ENCODE results near the gene SLC35F4. TPM values are rescaled to one million over a fixed set of nuclear protein-coding genes. Genes with fewer than 3 reads are reported as not detected.

The SLC35F4 gene
- total RNA-seq, 1 experiment from 2014 or later = not detected

DNA sequence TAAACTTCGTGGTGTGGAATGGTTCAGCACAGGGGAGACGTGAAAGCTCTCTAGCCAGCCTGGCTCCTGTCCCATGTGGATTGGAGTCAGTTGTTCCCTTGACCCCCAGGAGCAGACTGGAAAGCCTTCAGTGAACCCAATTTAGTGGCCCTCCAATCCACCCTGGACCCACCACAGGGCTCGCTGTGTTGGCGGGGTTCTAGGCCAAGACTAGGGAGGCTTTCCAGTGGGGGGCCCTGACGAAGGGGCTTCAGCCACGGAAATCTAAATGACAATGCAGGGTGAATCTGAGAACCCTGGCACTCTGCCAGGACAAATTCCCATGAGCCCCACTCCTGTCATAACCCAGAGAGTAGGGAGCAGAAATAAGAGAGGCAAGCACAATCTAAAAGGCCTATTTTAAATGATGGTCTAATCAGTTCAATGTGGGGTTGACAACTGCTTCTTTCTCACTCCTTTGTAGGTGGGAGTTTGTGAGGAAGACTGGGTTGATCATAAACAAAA lies 110.8 kb downstream of the SLC35F4 start:
- no peaks in the 10 kb centered on the region for H3K79me2 ChIP-seq (ENCODE audit: insufficient read depth, low read length)
- BruUV-seq (replicated peaks) = no TSS peak
- ChIA-PET RAD21 (ENCODE audit: low non-redundant PET in 1 of 2, low total read pairs in 2 of 2, uncharacterized antibody in 2 of 2, unreplicated experiment in 2 of 2) (no interaction called here), POLR2A (no interaction called here), CTCF (no interaction called here)
- H2AFZ ChIP-seq (ENCODE audit: low read depth, low read length, poor library complexity, severe bottlenecking) = no peak overlapping the region
- TF ChIP-seq EGR1 (IDR thresholded peaks at IDR 0.05; ENCODE audit: low read depth) (no peak), TCF7L2 (IDR thresholded peaks at IDR 0.05; ENCODE audit: borderline replicate concordance, extremely low read depth, insufficient read depth, insufficient read length) (no peak), JUND (IDR thresholded peaks at IDR 0.05) (no peak), RAD21 (IDR thresholded peaks at IDR 0.05; ENCODE audit: low read depth) (no peak), ELF1 (IDR thresholded peaks at IDR 0.05; ENCODE audit: borderline replicate concordance, low read depth) (no peak), POLR2AphosphoS5 (IDR thresholded peaks at IDR 0.05; ENCODE audit: low read depth, low read length) (no peak), ZFX (IDR thresholded peaks at IDR 0.05) (no peak), CEBPB (IDR thresholded peaks at IDR 0.05; ENCODE audit: low read depth) (no peak), SRF (IDR thresholded peaks at IDR 0.05; ENCODE audit: low read depth) (no peak), ATF3 (IDR thresholded peaks at IDR 0.05) (no peak), POLR2A (IDR thresholded peaks at IDR 0.05; ENCODE audit: borderline replicate concordance, extremely low read depth, insufficient read depth, insufficient read length) (no peak), EZH2phosphoT487 (IDR thresholded peaks at IDR 0.05; ENCODE audit: borderline replicate concordance) (no peak), EZH2 (IDR thresholded peaks at IDR 0.05) (no peak), FOSL1 (IDR thresholded peaks at IDR 0.05; ENCODE audit: low read depth) (no peak), CTCF (IDR thresholded peaks at IDR 0.05 in 2 of 3, conservative IDR thresholded peaks at IDR 0.05 in 1 of 3; ENCODE audit: borderline replicate concordance in 1 of 3, insufficient read depth in 1 of 3, low read depth in 2 of 3, low read length in 2 of 3) (no peak)
- TF ChIP-seq, protein P1, sequence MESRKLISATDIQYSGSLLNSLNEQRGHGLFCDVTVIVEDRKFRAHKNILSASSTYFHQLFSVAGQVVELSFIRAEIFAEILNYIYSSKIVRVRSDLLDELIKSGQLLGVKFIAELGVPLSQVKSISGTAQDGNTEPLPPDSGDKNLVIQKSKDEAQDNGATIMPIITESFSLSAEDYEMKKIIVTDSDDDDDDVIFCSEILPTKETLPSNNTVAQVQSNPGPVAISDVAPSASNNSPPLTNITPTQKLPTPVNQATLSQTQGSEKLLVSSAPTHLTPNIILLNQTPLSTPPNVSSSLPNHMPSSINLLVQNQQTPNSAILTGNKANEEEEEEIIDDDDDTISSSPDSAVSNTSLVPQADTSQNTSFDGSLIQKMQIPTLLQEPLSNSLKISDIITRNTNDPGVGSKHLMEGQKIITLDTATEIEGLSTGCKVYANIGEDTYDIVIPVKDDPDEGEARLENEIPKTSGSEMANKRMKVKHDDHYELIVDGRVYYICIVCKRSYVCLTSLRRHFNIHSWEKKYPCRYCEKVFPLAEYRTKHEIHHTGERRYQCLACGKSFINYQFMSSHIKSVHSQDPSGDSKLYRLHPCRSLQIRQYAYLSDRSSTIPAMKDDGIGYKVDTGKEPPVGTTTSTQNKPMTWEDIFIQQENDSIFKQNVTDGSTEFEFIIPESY (IDR thresholded peaks at IDR 0.05; ENCODE audit: extremely low read depth, insufficient replicate concordance, low read length) = no peak
- TF ChIP-seq, protein P2, sequence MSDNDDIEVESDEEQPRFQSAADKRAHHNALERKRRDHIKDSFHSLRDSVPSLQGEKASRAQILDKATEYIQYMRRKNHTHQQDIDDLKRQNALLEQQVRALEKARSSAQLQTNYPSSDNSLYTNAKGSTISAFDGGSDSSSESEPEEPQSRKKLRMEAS (IDR thresholded peaks at IDR 0.05) = no peak
- H3K9me2 ChIP-seq (ENCODE audit: insufficient read depth) = no peaks in the 10 kb centered on the region
- H3K4me2 ChIP-seq (ENCODE audit: low read length) = no peak overlapping the region
- no peaks in the 10 kb centered on the region for H3K9me3 ChIP-seq (ENCODE audit: control insufficient read depth in 1 of 2, insufficient read depth in 1 of 2, low read depth in 1 of 2, low read length in 2 of 2)
- DNase-seq (ENCODE audit: low read depth, low spot score) = no peak
- no peak overlapping the region for H3K9ac ChIP-seq (ENCODE audit: low read length)
- H4K20me1 ChIP-seq (ENCODE audit: insufficient read depth) = no peaks in the 10 kb centered on the region
- no peak for ATAC-seq
- no peaks in the 10 kb centered on the region for H3K4me1 ChIP-seq (ENCODE audit: control insufficient read depth in 1 of 2, insufficient read depth in 2 of 2, low read length in 2 of 2)
- intact Hi-C loops (cut with micrococcal nuclease) = no loop called here
- no peak overlapping the region for H3K27ac ChIP-seq (ENCODE audit: low read depth, low read length)
- H3K27me3 ChIP-seq (ENCODE audit: insufficient read depth, low read length) = no peaks in the 10 kb centered on the region
- H3K4me3 ChIP-seq (replicated peaks in 1 of 2; ENCODE audit: low read depth in 1 of 2, low read length in 2 of 2) = no peak overlapping the region
- no peaks in the 10 kb centered on the region for H3K36me3 ChIP-seq (ENCODE audit: control insufficient read depth in 1 of 2, insufficient read depth in 2 of 2, low read length in 2 of 2)
